Retinal pigment epithelial cell (primary cell): ENCODE measurements around the gene CSNK1G3.

Experiments used
- DNase-seq: peaks from one replicate; pipeline ENCODE4 v3.0.0-alpha.2; 2010; ENCODE audit warnings: low read depth
- H3K4me3 ChIP-seq: 2 replicates; pipeline ENCODE4 v1.5.1; 2011; ENCODE audit warnings: mild to moderate bottlenecking, low read length, control low read depth, moderate library complexity
- TF ChIP-seq, protein P1 (sequence below): conservative IDR thresholded peaks from 2 replicates; pipeline ENCODE4 v1.5.1; 2011; ENCODE audit warnings: low read depth, low read length, control low read depth, inconsistent platforms

The CSNK1G3 gene

GRCh38 chr5:123585871-123586270, 73.9 kb downstream of the CSNK1G3 start:
- H3K4me3 ChIP-seq: no peak overlapping the region
- no peak for DNase-seq
- TF ChIP-seq, protein P1, sequence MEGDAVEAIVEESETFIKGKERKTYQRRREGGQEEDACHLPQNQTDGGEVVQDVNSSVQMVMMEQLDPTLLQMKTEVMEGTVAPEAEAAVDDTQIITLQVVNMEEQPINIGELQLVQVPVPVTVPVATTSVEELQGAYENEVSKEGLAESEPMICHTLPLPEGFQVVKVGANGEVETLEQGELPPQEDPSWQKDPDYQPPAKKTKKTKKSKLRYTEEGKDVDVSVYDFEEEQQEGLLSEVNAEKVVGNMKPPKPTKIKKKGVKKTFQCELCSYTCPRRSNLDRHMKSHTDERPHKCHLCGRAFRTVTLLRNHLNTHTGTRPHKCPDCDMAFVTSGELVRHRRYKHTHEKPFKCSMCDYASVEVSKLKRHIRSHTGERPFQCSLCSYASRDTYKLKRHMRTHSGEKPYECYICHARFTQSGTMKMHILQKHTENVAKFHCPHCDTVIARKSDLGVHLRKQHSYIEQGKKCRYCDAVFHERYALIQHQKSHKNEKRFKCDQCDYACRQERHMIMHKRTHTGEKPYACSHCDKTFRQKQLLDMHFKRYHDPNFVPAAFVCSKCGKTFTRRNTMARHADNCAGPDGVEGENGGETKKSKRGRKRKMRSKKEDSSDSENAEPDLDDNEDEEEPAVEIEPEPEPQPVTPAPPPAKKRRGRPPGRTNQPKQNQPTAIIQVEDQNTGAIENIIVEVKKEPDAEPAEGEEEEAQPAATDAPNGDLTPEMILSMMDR: no peak

GRCh38 chr5:123594434-123594833, 82.5 kb downstream of the CSNK1G3 start:
- TF ChIP-seq, protein P1: no peak
- DNase-seq: no peak
- no peak overlapping the region for H3K4me3 ChIP-seq

GRCh38 chr5:123597018-123597417, 85.0 kb downstream of the CSNK1G3 start:
- DNase-seq: no peak
- H3K4me3 ChIP-seq: no peak overlapping the region
- TF ChIP-seq, protein P1: no peak

DNA sequence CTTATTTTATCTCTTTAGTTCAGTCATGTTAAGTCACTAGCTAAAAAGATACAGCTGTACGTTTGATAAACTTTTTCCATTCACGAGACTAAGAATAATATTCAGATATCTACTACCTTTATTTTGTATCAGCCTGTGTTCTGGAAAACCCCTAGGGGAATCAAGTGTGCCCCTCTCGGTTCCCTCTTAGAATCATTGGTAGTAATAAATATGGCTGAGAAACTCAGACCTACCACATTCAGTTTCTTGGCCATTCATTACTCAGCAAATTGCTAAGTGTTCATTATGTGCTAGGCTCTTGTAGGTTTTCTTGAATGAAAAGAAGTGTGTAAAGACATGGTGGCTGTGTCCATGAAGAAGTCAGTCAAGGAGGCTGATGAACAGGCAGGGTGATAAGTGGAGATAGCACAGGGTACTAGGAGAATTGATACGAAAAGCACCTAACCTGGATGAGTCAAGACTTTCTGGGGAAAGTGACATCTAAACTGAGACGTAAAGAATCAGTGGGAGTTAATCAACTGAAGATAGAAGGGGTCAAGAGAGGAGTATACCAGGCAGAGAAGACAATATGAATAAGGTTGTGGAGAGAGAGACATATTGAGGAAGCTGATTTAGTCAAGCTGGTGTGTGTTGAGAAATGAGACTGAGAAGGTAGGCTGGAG, 86.2 kb downstream of the CSNK1G3 start:
- H3K4me3 ChIP-seq: no peak overlapping the region
- no peak for DNase-seq
- TF ChIP-seq, protein P1: no peak

GRCh38 chr5:123599171-123599570, 87.2 kb downstream of the CSNK1G3 start:
- no peak for DNase-seq
- TF ChIP-seq, protein P1: no peak
- H3K4me3 ChIP-seq: no peak overlapping the region

DNA sequence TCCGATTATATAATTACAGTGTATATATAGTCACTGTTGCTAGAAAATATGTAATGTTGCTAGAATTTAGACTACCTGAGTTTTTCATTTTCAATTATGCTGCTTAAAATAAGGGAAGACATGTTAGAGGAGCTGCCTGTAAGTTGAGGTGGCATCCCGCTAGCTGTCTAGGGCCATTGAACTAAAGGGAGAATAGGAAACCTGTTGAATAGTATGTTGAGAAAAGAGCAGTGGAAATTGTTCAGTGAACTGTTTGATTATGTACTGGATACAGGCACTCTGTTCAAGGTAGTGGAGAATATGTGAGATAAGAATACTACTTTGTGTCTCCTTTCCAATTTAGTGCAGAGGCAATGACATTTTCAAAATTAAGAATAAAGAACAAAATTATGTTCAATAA, 89.6 kb downstream of the CSNK1G3 start:
- H3K4me3 ChIP-seq: no peak overlapping the region
- TF ChIP-seq, protein P1: no peak

GRCh38 chr5:123605822-123606221, 93.8 kb downstream of the CSNK1G3 start:
- TF ChIP-seq, protein P1: no peak
- DNase-seq: no peak
- H3K4me3 ChIP-seq: no peak overlapping the region

More for the DNA sequence above, 89.6 kb downstream of the CSNK1G3 start:
- no peak for DNase-seq
